ENCODE results near the gene EGFL8.

DNA sequence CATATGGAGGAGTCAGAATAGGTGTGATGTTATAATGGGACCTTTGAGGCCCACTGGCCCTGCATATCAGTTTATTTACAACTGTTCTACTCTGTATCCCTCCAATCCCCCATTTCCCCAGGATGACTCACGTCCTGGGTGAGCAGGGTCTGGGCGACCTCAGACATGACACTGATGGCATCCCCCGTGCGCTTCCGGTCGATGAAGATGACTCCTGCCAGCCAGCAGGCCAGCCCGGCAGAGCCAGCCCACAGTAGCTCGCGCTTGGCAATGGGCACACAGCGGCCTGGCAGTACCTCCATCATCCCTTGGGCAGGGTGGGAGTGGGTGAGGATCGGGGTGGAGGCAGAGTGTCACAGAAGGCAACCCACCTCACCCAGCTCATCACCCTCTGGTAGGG lies 5.9 kb downstream of the EGFL8 start:
- no peak for TF ChIP-seq ZNF274 (IDR thresholded peaks at IDR 0.05; ENCODE audit: low read depth, low read length)
- TF ChIP-seq YY1 (IDR thresholded peaks at IDR 0.05; ENCODE audit: insufficient read depth, insufficient read length) = no peak

All from NT2/D1 (cell line).